GM19455 (cell line): ENCODE data around the gene TSHZ1.
"Not testable (repeated sequence)": the region's sequence is repeated elsewhere in the genome, so short reads cannot be mapped to it uniquely, and the experiment has no call there.

ENCODE experiments used
- ATAC-seq: cut with Tn5 transposase; IDR thresholded peaks from one replicate; pipeline ENCODE4 v1.9.1; 2021; ENCODE audit not compliant: unreplicated experiment

The TSHZ1 gene

GRCh38 chr18:75304678-75305557 is 94.3 kb downstream of the TSHZ1 start:
- no peak for ATAC-seq

GRCh38 chr18:75305984-75306383 is 95.4 kb downstream of the TSHZ1 start:
- no peak for ATAC-seq

GRCh38 chr18:75307530-75307929 is 96.9 kb downstream of the TSHZ1 start:
- no peak for ATAC-seq

GRCh38 chr18:75309564-75309963 is 99.0 kb downstream of the TSHZ1 start:
- no peak for ATAC-seq

GRCh38 chr18:75314117-75314516 is 103.5 kb downstream of the TSHZ1 start:
- ATAC-seq, result no peak

- no peak for ATAC-seq
These were observed 104.0 kb downstream of the TSHZ1 start for GRCh38 chr18:75314606-75315005.

GRCh38 chr18:75316223-75316622 is 105.6 kb downstream of the TSHZ1 start:
- no peak for ATAC-seq

- no peak for ATAC-seq
These were observed 106.2 kb downstream of the TSHZ1 start for GRCh38 chr18:75316826-75317225.

GRCh38 chr18:75317300-75317699 is 106.7 kb downstream of the TSHZ1 start:
- ATAC-seq, result no peak

- ATAC-seq, result no peak
These were observed 107.1 kb downstream of the TSHZ1 start for GRCh38 chr18:75317703-75318102.

- no peak for ATAC-seq
These were observed 109.3 kb downstream of the TSHZ1 start for GRCh38 chr18:75319905-75320304.

GRCh38 chr18:75320506-75320905 is 109.9 kb downstream of the TSHZ1 start:
- ATAC-seq, result no peak

GRCh38 chr18:75321431-75321830 is 110.8 kb downstream of the TSHZ1 start:
- ATAC-seq, result no peak

- no peak for ATAC-seq
These were observed 111.6 kb downstream of the TSHZ1 start for GRCh38 chr18:75322206-75322605.

GRCh38 chr18:75323821-75324585 is 113.4 kb downstream of the TSHZ1 start:
- ATAC-seq, result no peak

GRCh38 chr18:75324686-75325257 is 114.2 kb downstream of the TSHZ1 start:
- ATAC-seq, result no peak

GRCh38 chr18:75329753-75330152 is 119.2 kb downstream of the TSHZ1 start:
- not testable (repeated sequence) for ATAC-seq

GRCh38 chr18:75330308-75330707 is 119.7 kb downstream of the TSHZ1 start:
- no peak for ATAC-seq

- ATAC-seq, result no peak
These were observed 124.3 kb downstream of the TSHZ1 start for GRCh38 chr18:75334869-75335268.

GRCh38 chr18:75335511-75335910 is 124.9 kb downstream of the TSHZ1 start:
- ATAC-seq, result no peak

GRCh38 chr18:75336767-75337166 is 126.2 kb downstream of the TSHZ1 start:
- ATAC-seq, result no peak

- no peak for ATAC-seq
These were observed 126.8 kb downstream of the TSHZ1 start for GRCh38 chr18:75337348-75337747.
